ENCODE data around the gene TPRX2. TPM values are rescaled to one million over a fixed set of nuclear protein-coding genes. Genes with fewer than 3 reads are reported as not detected.

The TPRX2 gene
- total and polyA plus RNA-seq, 10 of the 15 experiments (the other 5 are each of a cell fraction or from before 2014, with no cell fraction given), result not detected

GRCh38 chr19:47881757-47882156, 22.7 kb downstream of the TPRX2 start:
- Histone ChIP-seq H3K27me3 (replicated peaks in 1 of 2; ENCODE audit: control insufficient read depth in 2 of 2, insufficient read depth in 2 of 2, low read length in 1 of 2) (no peaks in the 10 kb centered on the region), H3K4me3 (no peak overlapping the region), H3K9ac (ENCODE audit: control insufficient read depth, insufficient read depth, low read length) (no peak overlapping the region), H3K36me3 (ENCODE audit: control insufficient read depth in 2 of 2, insufficient read depth in 2 of 2, low read length in 1 of 2) (no peaks in the 10 kb centered on the region), H4K20me1 (ENCODE audit: control insufficient read depth, insufficient read depth) (no peaks in the 10 kb centered on the region), H2AFZ (ENCODE audit: control insufficient read depth, low read depth, low read length) (no peak overlapping the region), H3K27ac (ENCODE audit: control insufficient read depth, insufficient read depth) (no peak overlapping the region), H3K4me2 (ENCODE audit: control insufficient read depth, insufficient read depth) (no peak overlapping the region), H3K9me3 (replicated peaks; ENCODE audit: control insufficient read depth, insufficient read depth, low read length) (no peaks in the 10 kb centered on the region), H3K79me2 (ENCODE audit: control insufficient read depth, insufficient read depth, low read length) (no peaks in the 10 kb centered on the region), H3K4me1 (ENCODE audit: control insufficient read depth, insufficient read depth, low read length) (no peaks in the 10 kb centered on the region)
- intact Hi-C loops (cut with micrococcal nuclease; ENCODE audit: unreplicated experiment) (no loop called here), in situ Hi-C loops (cut with MboI) (no loop called here)
- ChIA-PET CTCF (interaction anchor here (1.2 kb wide), 1 partner anchor 12 kb away, joined by 4 read pairs; no protein-coding TSS in a partner anchor), POLR2A (interaction anchor here (1.0 kb wide), 1 partner anchor 8 kb away, joined by 4 read pairs; no protein-coding TSS in a partner anchor), RAD21 (ENCODE audit: unreplicated experiment) (no interaction called here), SMC1A (ENCODE audit: uncharacterized antibody, unreplicated experiment) (no interaction called here)
- ATAC-seq (no peak), FAIRE-seq (no peak), DNase-seq (ENCODE audit: low read depth, low spot score) (no peak)
- TF ChIP-seq NFYA (IDR thresholded peaks at IDR 0.05; ENCODE audit: borderline replicate concordance, low read depth, low read length) (no peak), ZBTB11 (CRISPR knock-in tag; IDR thresholded peaks at IDR 0.05) (no peak), IKZF2 (IDR thresholded peaks at IDR 0.05) (no peak), CBX5 (IDR thresholded peaks at IDR 0.05; ENCODE audit: low read depth) (no peak), ESRRA (IDR thresholded peaks at IDR 0.05; ENCODE audit: low read length) (no peak), RFX5 (IDR thresholded peaks at IDR 0.05; ENCODE audit: low read depth, low read length) (no peak), DPF2 (IDR thresholded peaks at IDR 0.05) (no peak), E4F1 (IDR thresholded peaks at IDR 0.05; ENCODE audit: borderline replicate concordance, partially characterized antibody) (no peak), SMAD5 (IDR thresholded peaks at IDR 0.05; ENCODE audit: low read depth) (no peak), RB1 (IDR thresholded peaks at IDR 0.05; ENCODE audit: borderline replicate concordance) (no peak), MEF2A (IDR thresholded peaks at IDR 0.05; ENCODE audit: insufficient read depth, low read depth, low read length) (no peak), E2F8 (IDR thresholded peaks at IDR 0.05; ENCODE audit: low read depth, partially characterized antibody) (no peak), TBL1XR1 (IDR thresholded peaks at IDR 0.05; ENCODE audit: low read depth, low read length) (no peak), YBX1 (IDR thresholded peaks at IDR 0.05) (no peak), SREBF1 (IDR thresholded peaks at IDR 0.05; ENCODE audit: low read length) (no peak), USF1 (IDR thresholded peaks at IDR 0.05; ENCODE audit: borderline replicate concordance, extremely low read length, insufficient read depth, low read depth, low read length) (no peak), POU2F2 (IDR thresholded peaks at IDR 0.05; ENCODE audit: borderline replicate concordance, low read depth, low read length) (no peak)
- no TSS peak for BruUV-seq (replicated peaks)
- 65% methylated on average over 5 of the region's 5 CpGs for WGBS (ENCODE audit: insufficient coverage, insufficient replicate concordance, low lambda C conversion rate, missing lambda C conversion rate)
